GM10266 (cell line): ENCODE measurements around the gene NCAM2.

ENCODE experiments used
- DNase-seq: peaks from one replicate; pipeline ENCODE4 v3.0.0; 2012; ENCODE audit errors: extremely low spot score
- CTCF ChIP-seq: IDR thresholded peaks from 2 replicates; pipeline ENCODE4 v1.5.1; 2012; ENCODE audit warnings: mild to moderate bottlenecking, low read depth; ENCODE audit not compliant: control insufficient read depth, insufficient read depth; ENCODE audit errors: missing control alignments

NCAM2 gene

GRCh38 chr21:21247424-21247823, 249.2 kb downstream of the NCAM2 start:
- TF ChIP-seq CTCF, result no peak
- DNase-seq, result no peak

GRCh38 chr21:21262048-21262447, 263.8 kb downstream of the NCAM2 start:
- no peak for TF ChIP-seq CTCF
- DNase-seq, result no peak

DNA sequence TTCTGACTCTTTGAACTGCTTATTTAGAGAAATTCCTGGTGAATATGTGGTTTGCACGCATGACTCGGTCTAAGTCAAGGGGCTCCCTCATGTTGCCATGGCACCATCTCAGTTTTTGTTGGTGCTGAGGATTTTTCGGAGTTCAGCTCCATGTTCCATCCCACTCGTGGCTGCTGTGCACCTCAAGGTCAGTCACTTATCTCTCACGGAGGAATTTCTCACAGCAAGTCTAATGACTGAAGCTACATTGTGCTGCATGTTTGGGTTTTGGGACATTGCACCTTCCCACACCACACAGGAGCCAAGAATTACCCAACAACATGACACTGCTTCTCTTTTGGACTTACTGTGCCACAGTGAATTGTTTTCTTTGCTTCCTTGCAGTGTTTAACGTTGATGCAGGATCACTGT, 269.9 kb downstream of the NCAM2 start:
- DNase-seq, result no peak
- no peak for TF ChIP-seq CTCF

DNA sequence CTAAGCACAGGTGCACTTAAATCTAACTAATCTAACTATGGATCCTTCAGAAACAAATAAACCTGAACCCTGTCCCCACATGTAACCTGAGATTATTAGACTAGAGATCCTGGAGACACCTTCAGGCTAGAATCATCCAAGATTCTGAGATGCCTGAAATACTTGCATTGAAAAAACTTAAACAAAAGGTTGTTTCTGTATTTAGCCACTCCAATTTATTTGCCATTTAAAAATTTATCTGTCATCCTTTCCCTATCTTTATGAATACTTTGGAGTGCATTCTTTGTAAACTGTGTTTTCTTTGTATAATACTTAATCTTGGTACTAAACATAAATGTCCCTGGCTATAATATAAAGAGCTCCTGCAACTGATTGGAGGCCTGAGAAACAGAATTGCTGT, 270.7 kb downstream of the NCAM2 start:
- no peak for TF ChIP-seq CTCF
- no peak for DNase-seq

DNA sequence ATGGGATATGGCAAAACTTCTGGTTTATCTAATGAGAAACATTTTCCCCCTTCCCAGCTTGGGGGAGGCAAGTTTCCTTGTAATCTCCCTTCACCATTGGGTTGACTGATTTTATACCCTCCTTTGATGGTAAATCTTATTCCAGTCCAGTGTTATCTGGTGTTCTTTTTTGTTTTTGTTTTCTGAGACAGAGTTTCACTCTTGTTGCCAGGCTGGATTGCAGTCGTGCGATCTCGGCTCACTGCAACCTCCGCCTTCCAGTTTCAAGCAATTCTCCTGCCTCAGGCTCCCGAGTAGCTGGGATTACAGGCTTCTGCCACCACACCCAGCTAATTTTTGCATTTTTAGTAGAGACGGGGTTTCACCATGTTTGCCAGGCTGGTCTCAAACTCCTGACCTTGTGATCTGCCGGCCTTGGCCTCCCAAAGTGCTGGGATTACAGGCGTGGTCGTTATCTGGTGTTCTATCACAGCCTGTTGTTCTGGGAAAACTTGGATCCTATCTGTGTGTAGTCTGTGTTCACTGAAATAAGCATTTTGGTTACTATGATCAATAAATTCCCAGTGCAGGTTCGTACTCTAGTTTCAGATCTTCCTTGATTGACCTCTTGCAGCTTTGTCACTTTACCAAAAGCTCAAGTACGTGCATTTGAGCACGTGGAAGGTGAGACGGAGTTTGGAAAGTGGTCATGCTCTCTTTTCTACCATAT, 281.1 kb downstream of the NCAM2 start:
- no peak for DNase-seq
- TF ChIP-seq CTCF, result no peak

DNA sequence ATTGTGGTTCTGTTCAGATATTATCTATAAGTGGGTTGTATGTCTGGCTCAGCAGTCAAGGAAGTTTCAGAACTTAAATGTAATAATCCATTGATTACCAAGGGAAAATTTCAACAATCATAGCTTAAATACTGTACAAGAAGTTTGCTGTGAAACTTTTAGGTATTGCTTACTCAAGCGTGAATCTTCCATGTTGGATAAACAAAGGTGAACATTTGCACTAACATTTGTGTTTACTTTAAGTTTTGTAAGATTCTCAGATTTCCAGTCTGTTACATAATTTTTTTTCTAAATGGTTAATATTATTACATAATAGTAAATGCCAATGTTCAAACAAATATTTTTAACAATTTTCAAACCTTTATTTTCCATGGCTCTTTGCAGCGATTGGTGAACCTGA, 285.6 kb downstream of the NCAM2 start:
- no peak for TF ChIP-seq CTCF

GRCh38 chr21:21286170-21286798, 288.1 kb downstream of the NCAM2 start:
- DNase-seq, result no peak
- TF ChIP-seq CTCF, result no peak

More for the DNA sequence above, 285.6 kb downstream of the NCAM2 start:
- DNase-seq, result no peak
